ENCODE results near the gene KMT2E. TPM values are rescaled to one million over a fixed set of nuclear protein-coding genes. Genes with fewer than 3 reads are reported as not detected.

KMT2E gene
- total and polyA plus RNA-seq, 4 donors, result 20.3 to 277 (median 62.8) TPM

GRCh38 chr7:104979167-104979841 lies 34.7 kb upstream of the KMT2E start:
- peaks cover 0 to 2% (median 0%) of the 10 kb centered on the region in 4 donors for H3K36me3 ChIP-seq (ENCODE audit: control insufficient read depth in 4 of 4, insufficient read depth in 4 of 4, low read length in 4 of 4)
- TF ChIP-seq CTCF (IDR thresholded peaks at IDR 0.05; ENCODE audit: control extremely low read depth, extremely low read depth), result no peak
- no peak overlapping the region for H3K4me3 ChIP-seq
- WGBS, 2 donors, result 51 to 57% methylated on average over 4 of the region's 4 CpGs
- peaks cover 6 to 26% (median 18%) of the 10 kb centered on the region in 5 donors for H3K4me1 ChIP-seq (ENCODE audit: control insufficient read depth in 5 of 5, insufficient read depth in 5 of 5, low read length in 5 of 5)
- H3K27ac ChIP-seq (ENCODE audit: low read depth in 1 of 2, low read length in 1 of 2), result peak overlapping the region; percentile 49 to 71
- no peak for DNase-seq
- no peaks in the 10 kb centered on the region for H3K9me3 ChIP-seq (ENCODE audit: control insufficient read depth in 4 of 4, insufficient read depth in 3 of 4, low read length in 3 of 4)
- no peaks in the 10 kb centered on the region for H3K27me3 ChIP-seq (ENCODE audit: control insufficient read depth in 3 of 3, insufficient read depth in 3 of 3, low read length in 2 of 3)
- no peak overlapping the region for H3K9ac ChIP-seq (ENCODE audit: insufficient read depth in 1 of 2, low read length in 2 of 2)
- no peak for ATAC-seq (ENCODE audit: insufficient read depth, low FRiP score)

DNA sequence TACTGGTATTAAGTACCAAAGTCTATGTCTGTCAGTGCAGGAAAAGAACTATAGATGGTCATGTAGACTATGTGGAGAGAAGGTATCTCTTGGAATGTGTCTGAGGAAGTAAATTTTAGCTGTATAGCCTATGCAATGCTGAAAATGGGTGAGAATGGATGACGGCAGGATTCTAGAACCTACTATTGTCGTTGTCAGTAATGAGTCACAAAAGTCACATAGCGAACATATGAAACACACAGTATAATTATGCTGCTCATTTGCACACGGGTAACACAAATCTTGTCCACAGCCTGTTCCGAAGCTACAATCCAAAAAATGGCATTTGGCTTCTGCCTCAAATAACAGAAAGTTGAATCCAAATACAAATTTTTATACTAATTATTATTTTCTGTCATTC lies 33.6 kb upstream of the KMT2E start:
- Histone ChIP-seq H3K9me3 (ENCODE audit: control insufficient read depth in 4 of 4, insufficient read depth in 3 of 4, low read length in 3 of 4) (no peaks in the 10 kb centered on the region), H3K4me3 (no peak overlapping the region), H3K27ac (ENCODE audit: low read depth in 1 of 2, low read length in 1 of 2) (no peak overlapping the region), H3K36me3 (ENCODE audit: control insufficient read depth in 4 of 4, insufficient read depth in 4 of 4, low read length in 4 of 4) (peaks cover 0 to 2% (median 0%) of the 10 kb centered on the region in 4 donors), H3K27me3 (ENCODE audit: control insufficient read depth in 3 of 3, insufficient read depth in 3 of 3, low read length in 2 of 3) (no peaks in the 10 kb centered on the region), H3K4me1 (ENCODE audit: control insufficient read depth in 5 of 5, insufficient read depth in 5 of 5, low read length in 5 of 5) (peaks cover 6 to 38% (median 24%) of the 10 kb centered on the region in 5 donors), H3K9ac (ENCODE audit: insufficient read depth in 1 of 2, low read length in 2 of 2) (no peak overlapping the region)
- ATAC-seq (ENCODE audit: insufficient read depth, low FRiP score) (no peak), DNase-seq (no peak)
- 86 to 91% methylated on average over 5 of the region's 5 CpGs for WGBS, 2 donors
- no peak for TF ChIP-seq CTCF (IDR thresholded peaks at IDR 0.05; ENCODE audit: control extremely low read depth, extremely low read depth)

GRCh38 chr7:104980841-104981671 lies 32.9 kb upstream of the KMT2E start:
- Histone ChIP-seq H3K4me1 (ENCODE audit: control insufficient read depth in 5 of 5, insufficient read depth in 5 of 5, low read length in 5 of 5) (peaks cover 6 to 38% (median 24%) of the 10 kb centered on the region in 5 donors), H3K4me3 (no peak overlapping the region), H3K9ac (ENCODE audit: insufficient read depth in 1 of 2, low read length in 2 of 2) (no peak overlapping the region), H3K27ac (ENCODE audit: low read depth in 1 of 2, low read length in 1 of 2) (no peak overlapping the region), H3K36me3 (ENCODE audit: control insufficient read depth in 4 of 4, insufficient read depth in 4 of 4, low read length in 4 of 4) (peaks cover 0 to 2% (median 0%) of the 10 kb centered on the region in 4 donors), H3K9me3 (ENCODE audit: control insufficient read depth in 4 of 4, insufficient read depth in 3 of 4, low read length in 3 of 4) (no peaks in the 10 kb centered on the region), H3K27me3 (ENCODE audit: control insufficient read depth in 3 of 3, insufficient read depth in 3 of 3, low read length in 2 of 3) (no peaks in the 10 kb centered on the region)
- peak in 2 of 3 donors; percentile 72 to 77 for DNase-seq
- 47 to 49% methylated on average over 4 of the region's 4 CpGs for WGBS, 2 donors
- no peak for ATAC-seq (ENCODE audit: insufficient read depth, low FRiP score)
- TF ChIP-seq CTCF (IDR thresholded peaks at IDR 0.05; ENCODE audit: control extremely low read depth, extremely low read depth), result peak; percentile 59

Measured in lung (tissue), 12 donors.